ENCODE measurements around the gene TAGLN2. TPM values are rescaled to one million over a fixed set of nuclear protein-coding genes. Genes with fewer than 3 reads are reported as not detected.
A peak's percentile ranks its signal among the peaks of the same experiment; 100 is the strongest.

Gene TAGLN2
- total RNA-seq, 1 donor from 2014 or later, result 110 TPM

GRCh38 chr1:159949123-159949522 is 23.8 kb upstream of the TAGLN2 start:
- no peak overlapping the region for H3K4me3 ChIP-seq
- no peaks in the 10 kb centered on the region for H3K36me3 ChIP-seq
- intact Hi-C loops (cut with micrococcal nuclease), result loop anchor here (5.0 to 10.0 kb wide), 2 partner anchors 58 to 154 kb away; no protein-coding TSS in a partner anchor
- DNase-seq, result no peak
- TF ChIP-seq CTCF (IDR thresholded peaks at IDR 0.05; ENCODE audit: borderline replicate concordance), result no peak
- peaks cover 38% of the 10 kb centered on the region for H3K27me3 ChIP-seq (ENCODE audit: low read depth)
- H3K9me3 ChIP-seq (replicated peaks), result no peaks in the 10 kb centered on the region
- H3K4me1 ChIP-seq, result peaks cover 18% of the 10 kb centered on the region
- no peak overlapping the region for H3K27ac ChIP-seq (replicated peaks)

- H3K9me3 ChIP-seq (replicated peaks), result no peaks in the 10 kb centered on the region
- no peaks in the 10 kb centered on the region for H3K36me3 ChIP-seq
- DNase-seq, result no peak
- TF ChIP-seq CTCF (IDR thresholded peaks at IDR 0.05; ENCODE audit: borderline replicate concordance), result no peak
- no peak overlapping the region for H3K27ac ChIP-seq (replicated peaks)
- H3K27me3 ChIP-seq (ENCODE audit: low read depth), result peaks cover 37% of the 10 kb centered on the region
- H3K4me1 ChIP-seq, result peaks cover 18% of the 10 kb centered on the region
- intact Hi-C loops (cut with micrococcal nuclease), result loop anchor here (5.0 to 10.0 kb wide), 2 partner anchors 59 to 153 kb away; no protein-coding TSS in a partner anchor
- H3K4me3 ChIP-seq, result no peak overlapping the region
Measured at GRCh38 chr1:159947942-159948341, 22.6 kb upstream of the TAGLN2 start.

- no peak for TF ChIP-seq CTCF (IDR thresholded peaks at IDR 0.05; ENCODE audit: borderline replicate concordance)
- intact Hi-C loops (cut with micrococcal nuclease), result loop anchor here (5.0 to 10.0 kb wide), 2 partner anchors 61 to 152 kb away; no protein-coding TSS in a partner anchor
- Histone ChIP-seq H3K4me3 (peak overlapping the region; percentile 69), H3K36me3 (no peaks in the 10 kb centered on the region), H3K27ac (replicated peaks) (no peak overlapping the region), H3K4me1 (peaks cover 18% of the 10 kb centered on the region), H3K27me3 (ENCODE audit: low read depth) (peaks cover 32% of the 10 kb centered on the region), H3K9me3 (replicated peaks) (no peaks in the 10 kb centered on the region)
- DNase-seq, result no peak
Measured at GRCh38 chr1:159946242-159947187, 21.2 kb upstream of the TAGLN2 start.

GRCh38 chr1:159945483-159946241 is 20.4 kb upstream of the TAGLN2 start, which contains the start of gene IGSF9:
Gene IGSF9, minus strand, starts transcription at chr1:159945613. Its CDS starts 2,159 bp downstream, at chr1:159943454.
- Histone ChIP-seq H3K9me3 (replicated peaks) (no peaks in the 10 kb centered on the region), H3K36me3 (no peaks in the 10 kb centered on the region), H3K27me3 (ENCODE audit: low read depth) (peaks cover 31% of the 10 kb centered on the region), H3K27ac (replicated peaks) (no peak within 1 kb of the TSS), H3K4me1 (peaks cover 18% of the 10 kb centered on the region), H3K4me3 (peak within 1 kb of the TSS; percentile 69)
- DNase-seq, result peak; percentile 85
- TF ChIP-seq CTCF (IDR thresholded peaks at IDR 0.05; ENCODE audit: borderline replicate concordance), result peak; percentile 77
- intact Hi-C loops (cut with micrococcal nuclease), result loop anchor here (5.0 to 10.0 kb wide), 2 partner anchors 62 to 151 kb away; no protein-coding TSS in a partner anchor
